Skin of body (tissue), 2 donors: ENCODE measurements around the gene NXPE4. TPM values are rescaled to one million over a fixed set of nuclear protein-coding genes. Genes with fewer than 3 reads are reported as not detected.
"Not testable (repeated sequence)": the region's sequence is repeated elsewhere in the genome, so short reads cannot be mapped to it uniquely, and the experiment has no call there.

Experiments
- DNase-seq: peaks from one replicate; lab custom pipeline; 2025; lab: John Stamatoyannopoulos, UW
- total RNA-seq: library from RNA; depleted of rRNA; stranded (reverse); fragments of >200 nt; gene quantifications from one replicate; pipeline ENCODE4 v1.2.3, GENCODE V29; 2014

NXPE4 gene
- not detected for total RNA-seq

GRCh38 chr11:114595571-114595970 lies at the start of gene NXPE4:
Gene NXPE4 (minus strand): TSS chr11:114595786. CDS start chr11:114594759, 1,027 bp downstream.
- DNase-seq = no peak

GRCh38 chr11:114639440-114639839 lies 43.9 kb upstream of the NXPE4 start:
- not testable (repeated sequence) for DNase-seq

GRCh38 chr11:114631445-114631965 lies 35.9 kb upstream of the NXPE4 start:
- not testable (repeated sequence) for DNase-seq

GRCh38 chr11:114625294-114625693 lies 29.7 kb upstream of the NXPE4 start:
- no peak for DNase-seq

- DNase-seq = no peak
These were observed 29.0 kb upstream of the NXPE4 start for GRCh38 chr11:114624455-114625207.

- no peak for DNase-seq
These were observed 28.1 kb upstream of the NXPE4 start for GRCh38 chr11:114623720-114624119.

GRCh38 chr11:114622858-114623257 lies 27.3 kb upstream of the NXPE4 start:
- no peak for DNase-seq

- no peak for DNase-seq
These were observed 26.6 kb upstream of the NXPE4 start for GRCh38 chr11:114621950-114622809.

- DNase-seq = no peak
These were observed 25.5 kb upstream of the NXPE4 start for GRCh38 chr11:114621072-114621471.

- no peak for DNase-seq
These were observed 24.1 kb upstream of the NXPE4 start for GRCh38 chr11:114619659-114620173.

- DNase-seq = no peak
These were observed 22.6 kb upstream of the NXPE4 start for GRCh38 chr11:114618139-114618538.

GRCh38 chr11:114617157-114618124 lies 21.9 kb upstream of the NXPE4 start:
- DNase-seq = no peak

- no peak for DNase-seq
These were observed 20.9 kb upstream of the NXPE4 start for GRCh38 chr11:114616516-114616915.

GRCh38 chr11:114615448-114616361 lies 20.1 kb upstream of the NXPE4 start:
- DNase-seq = no peak

- DNase-seq = no peak
These were observed 18.6 kb upstream of the NXPE4 start for GRCh38 chr11:114614127-114614720.

- DNase-seq = not testable (repeated sequence)
These were observed 17.5 kb upstream of the NXPE4 start for GRCh38 chr11:114613094-114613493.

GRCh38 chr11:114612686-114613085 lies 17.1 kb upstream of the NXPE4 start:
- no peak for DNase-seq

GRCh38 chr11:114612199-114612598 lies 16.6 kb upstream of the NXPE4 start:
- DNase-seq = not testable (repeated sequence)
